ENCODE measurements around the gene RBM20. TPM values are rescaled to one million over a fixed set of nuclear protein-coding genes. Genes with fewer than 3 reads are reported as not detected.

The RBM20 gene
- total RNA-seq, 1 donor from 2014 or later = 0.32 TPM

DNA sequence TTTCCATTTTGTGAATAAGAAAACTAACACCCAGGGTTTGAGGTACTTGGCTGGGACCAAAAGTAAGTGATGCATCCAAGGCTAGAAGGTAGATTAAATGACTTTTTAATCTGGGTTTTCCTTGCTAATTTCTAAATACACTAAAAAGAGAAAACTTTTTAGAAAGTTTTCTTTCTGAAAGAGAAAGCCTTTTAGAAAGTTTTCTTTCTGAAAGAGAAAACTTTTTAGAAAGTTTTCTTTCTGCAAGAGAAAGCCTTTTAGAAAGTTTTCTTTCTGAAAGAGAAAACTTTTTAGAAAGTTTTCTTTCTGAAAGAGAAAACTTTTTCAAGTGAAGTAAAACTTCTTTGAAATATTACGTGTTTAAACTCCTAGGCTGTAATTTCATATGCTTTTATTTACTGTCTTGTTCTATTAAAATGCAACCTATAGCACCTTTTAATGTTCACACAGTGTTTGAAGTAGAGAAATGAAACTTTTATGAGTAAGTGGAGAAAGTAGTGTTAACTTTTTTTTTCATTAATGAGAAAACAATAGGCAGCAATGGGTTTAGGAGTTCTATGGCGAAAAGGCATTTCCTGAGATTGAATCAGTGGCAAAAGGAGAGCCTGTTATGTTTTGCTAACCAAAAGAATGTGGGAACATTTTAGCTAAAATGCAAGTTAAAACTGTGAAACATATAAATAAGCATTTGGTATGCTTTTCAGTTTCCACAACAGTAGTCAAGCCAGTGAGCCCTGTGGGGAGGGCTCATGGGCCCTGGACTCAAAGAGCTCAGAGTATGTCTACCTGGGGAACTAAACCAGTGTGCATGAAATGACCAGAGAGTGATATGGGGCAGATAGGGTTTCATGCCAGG, 103.7 kb downstream of the RBM20 start:
- H3K4me3 Mint-ChIP-seq = no peak overlapping the region
- H3K9ac ChIP-seq = no peak overlapping the region
- H3K27me3 ChIP-seq = no peaks in the 10 kb centered on the region
- no peak overlapping the region for H3K4me3 ChIP-seq
- no peaks in the 10 kb centered on the region for H3K4me1 Mint-ChIP-seq
- H3K4me2 ChIP-seq = no peak overlapping the region
- H3K36me3 Mint-ChIP-seq = no peaks in the 10 kb centered on the region
- H3K9me3 ChIP-seq (ENCODE audit: low read depth) = no peaks in the 10 kb centered on the region
- H2AFZ ChIP-seq (replicated peaks) = no peak overlapping the region
- no peaks in the 10 kb centered on the region for H3F3A ChIP-seq (ENCODE audit: low read depth)
- H3K9me3 Mint-ChIP-seq = peaks cover 6% of the 10 kb centered on the region
- H3K36me3 ChIP-seq = no peaks in the 10 kb centered on the region
- H3K27me3 Mint-ChIP-seq (ENCODE audit: insufficient read depth, low read depth) = no peaks in the 10 kb centered on the region
- H3K27ac ChIP-seq = no peak overlapping the region
- no peaks in the 10 kb centered on the region for H3K79me2 ChIP-seq (ENCODE audit: low read depth)
- no peak overlapping the region for H3K27ac Mint-ChIP-seq
- H4K20me1 ChIP-seq (ENCODE audit: low read depth) = no peaks in the 10 kb centered on the region
- H3K4me1 ChIP-seq = no peaks in the 10 kb centered on the region
- DNase-seq (ENCODE audit: low spot score) = no peak
- TF ChIP-seq, protein P1, sequence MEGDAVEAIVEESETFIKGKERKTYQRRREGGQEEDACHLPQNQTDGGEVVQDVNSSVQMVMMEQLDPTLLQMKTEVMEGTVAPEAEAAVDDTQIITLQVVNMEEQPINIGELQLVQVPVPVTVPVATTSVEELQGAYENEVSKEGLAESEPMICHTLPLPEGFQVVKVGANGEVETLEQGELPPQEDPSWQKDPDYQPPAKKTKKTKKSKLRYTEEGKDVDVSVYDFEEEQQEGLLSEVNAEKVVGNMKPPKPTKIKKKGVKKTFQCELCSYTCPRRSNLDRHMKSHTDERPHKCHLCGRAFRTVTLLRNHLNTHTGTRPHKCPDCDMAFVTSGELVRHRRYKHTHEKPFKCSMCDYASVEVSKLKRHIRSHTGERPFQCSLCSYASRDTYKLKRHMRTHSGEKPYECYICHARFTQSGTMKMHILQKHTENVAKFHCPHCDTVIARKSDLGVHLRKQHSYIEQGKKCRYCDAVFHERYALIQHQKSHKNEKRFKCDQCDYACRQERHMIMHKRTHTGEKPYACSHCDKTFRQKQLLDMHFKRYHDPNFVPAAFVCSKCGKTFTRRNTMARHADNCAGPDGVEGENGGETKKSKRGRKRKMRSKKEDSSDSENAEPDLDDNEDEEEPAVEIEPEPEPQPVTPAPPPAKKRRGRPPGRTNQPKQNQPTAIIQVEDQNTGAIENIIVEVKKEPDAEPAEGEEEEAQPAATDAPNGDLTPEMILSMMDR (IDR thresholded peaks at IDR 0.05) = no peak
- TF ChIP-seq EZH2 (IDR thresholded peaks at IDR 0.05) = no peak

DNA sequence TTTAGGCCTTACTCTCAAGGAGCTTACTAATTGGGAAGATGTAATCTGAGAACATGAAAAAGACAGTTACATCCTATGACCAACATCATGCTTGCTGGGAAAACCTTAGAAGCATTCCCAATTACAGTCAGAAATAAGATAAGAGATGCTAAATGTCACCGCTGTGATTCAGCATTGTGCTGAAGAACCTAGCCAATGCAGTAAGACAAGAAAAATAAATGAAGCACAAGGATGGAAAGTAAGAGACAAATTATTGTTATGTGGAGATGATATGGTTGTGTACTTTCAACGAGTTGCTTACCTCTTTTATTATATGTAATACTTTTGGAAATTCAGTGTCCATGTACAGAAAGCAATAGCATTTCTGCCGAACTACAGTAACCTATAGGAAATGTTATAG, 104.8 kb downstream of the RBM20 start:
- DNase-seq (ENCODE audit: low spot score) = no peak
- H3K4me1 ChIP-seq = peaks cover 4% of the 10 kb centered on the region
- H3K27me3 Mint-ChIP-seq (ENCODE audit: insufficient read depth, low read depth) = no peaks in the 10 kb centered on the region
- no peaks in the 10 kb centered on the region for H3K27me3 ChIP-seq
- H3K9me3 Mint-ChIP-seq = peaks cover 6% of the 10 kb centered on the region
- no peak for TF ChIP-seq EZH2phosphoT487 (IDR thresholded peaks at IDR 0.05)
- no peaks in the 10 kb centered on the region for H3F3A ChIP-seq (ENCODE audit: low read depth)
- H3K27ac ChIP-seq = no peak overlapping the region
- H2AFZ ChIP-seq (replicated peaks) = no peak overlapping the region
- no peaks in the 10 kb centered on the region for H3K79me2 ChIP-seq (ENCODE audit: low read depth)
- no peak overlapping the region for H3K27ac Mint-ChIP-seq
- H3K9ac ChIP-seq = no peak overlapping the region
- no peak overlapping the region for H3K4me3 ChIP-seq
- no peaks in the 10 kb centered on the region for H3K36me3 ChIP-seq
- H3K36me3 Mint-ChIP-seq = no peaks in the 10 kb centered on the region
- no peak overlapping the region for H3K4me2 ChIP-seq
- H4K20me1 ChIP-seq (ENCODE audit: low read depth) = no peaks in the 10 kb centered on the region
- H3K4me3 Mint-ChIP-seq = no peak overlapping the region
- no peaks in the 10 kb centered on the region for H3K9me3 ChIP-seq (ENCODE audit: low read depth)
- H3K4me1 Mint-ChIP-seq = no peaks in the 10 kb centered on the region

DNA sequence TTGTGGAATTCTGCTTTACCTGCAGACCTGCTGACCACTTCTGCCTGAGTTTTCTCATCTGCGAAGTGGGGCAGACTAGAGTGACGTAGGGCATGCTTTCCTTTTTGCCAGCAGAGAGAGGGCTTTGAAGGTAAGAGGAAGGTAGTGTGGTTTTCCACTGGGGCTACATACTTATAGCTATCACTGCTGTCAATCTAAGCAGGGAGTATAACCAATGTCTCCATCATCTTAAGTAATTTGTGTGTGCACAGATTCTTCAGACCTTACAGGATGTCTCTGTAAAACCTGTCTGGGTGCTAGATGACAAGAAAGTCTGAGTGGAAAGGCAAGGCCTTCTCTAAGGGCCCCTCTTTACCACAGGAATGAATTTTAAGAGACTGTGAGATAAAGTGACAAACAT, 106.8 kb downstream of the RBM20 start:
- Mint-ChIP-seq H3K4me3 (no peak overlapping the region), H3K27me3 (ENCODE audit: insufficient read depth, low read depth) (no peaks in the 10 kb centered on the region), H3K4me1 (no peaks in the 10 kb centered on the region), H3K27ac (no peak overlapping the region), H3K36me3 (no peaks in the 10 kb centered on the region), H3K9me3 (peaks cover 6% of the 10 kb centered on the region)
- Histone ChIP-seq H3K4me3 (no peak overlapping the region), H2AFZ (replicated peaks) (no peak overlapping the region), H3K9ac (no peak overlapping the region), H3K27me3 (no peaks in the 10 kb centered on the region), H3K36me3 (no peaks in the 10 kb centered on the region), H4K20me1 (ENCODE audit: low read depth) (no peaks in the 10 kb centered on the region), H3K27ac (no peak overlapping the region), H3F3A (ENCODE audit: low read depth) (no peaks in the 10 kb centered on the region), H3K9me3 (ENCODE audit: low read depth) (no peaks in the 10 kb centered on the region), H3K4me1 (peaks cover 4% of the 10 kb centered on the region), H3K79me2 (ENCODE audit: low read depth) (no peaks in the 10 kb centered on the region), H3K4me2 (no peak overlapping the region)
- no peak for DNase-seq (ENCODE audit: low spot score)
- no peak for TF ChIP-seq EZH2phosphoT487 (IDR thresholded peaks at IDR 0.05)
- TF ChIP-seq, protein P1 (IDR thresholded peaks at IDR 0.05) = no peak
- TF ChIP-seq EZH2 (IDR thresholded peaks at IDR 0.05) = no peak

DNA sequence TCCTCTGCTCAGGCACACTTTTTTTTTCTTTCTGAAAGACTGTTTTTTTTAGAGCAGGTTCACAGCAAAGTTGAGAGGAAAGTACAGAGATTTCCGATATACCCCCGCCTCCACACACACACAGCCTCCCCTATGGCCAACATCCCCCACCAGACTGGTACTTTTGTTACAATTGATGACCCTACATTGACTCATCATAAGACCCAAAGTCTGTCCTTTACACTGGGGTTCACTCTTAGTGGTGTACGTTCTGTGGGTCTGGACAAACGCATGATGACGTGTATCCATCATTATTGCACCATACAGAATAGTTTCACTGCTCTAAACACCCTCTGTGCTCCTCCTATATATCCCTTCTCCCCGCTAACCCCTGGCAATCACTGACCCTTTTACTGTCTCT, 107.7 kb downstream of the RBM20 start:
- Histone ChIP-seq H3K4me3 (no peak overlapping the region), H3K9ac (no peak overlapping the region), H3K27me3 (no peaks in the 10 kb centered on the region), H3K79me2 (ENCODE audit: low read depth) (no peaks in the 10 kb centered on the region), H3F3A (ENCODE audit: low read depth) (no peaks in the 10 kb centered on the region), H3K36me3 (no peaks in the 10 kb centered on the region), H3K27ac (no peak overlapping the region), H3K4me2 (no peak overlapping the region), H4K20me1 (ENCODE audit: low read depth) (no peaks in the 10 kb centered on the region), H2AFZ (replicated peaks) (no peak overlapping the region), H3K4me1 (peaks cover 4% of the 10 kb centered on the region), H3K9me3 (ENCODE audit: low read depth) (no peaks in the 10 kb centered on the region)
- H3K4me1 Mint-ChIP-seq = no peaks in the 10 kb centered on the region
- H3K9me3 Mint-ChIP-seq = peaks cover 9% of the 10 kb centered on the region
- H3K27me3 Mint-ChIP-seq (ENCODE audit: insufficient read depth, low read depth) = no peaks in the 10 kb centered on the region
- H3K36me3 Mint-ChIP-seq = no peaks in the 10 kb centered on the region
- no peak overlapping the region for H3K27ac Mint-ChIP-seq
- TF ChIP-seq EZH2phosphoT487 (IDR thresholded peaks at IDR 0.05) = no peak
- TF ChIP-seq, protein P1 (IDR thresholded peaks at IDR 0.05) = no peak
- TF ChIP-seq EZH2 (IDR thresholded peaks at IDR 0.05) = no peak
- H3K4me3 Mint-ChIP-seq = no peak overlapping the region
- DNase-seq (ENCODE audit: low spot score) = no peak

Measured in neural progenitor cell (in vitro differentiated cells).